GM19238 (cell line): Measurements from ENCODE around the gene PEX14.

Source experiments
- DNase-seq: peaks from one replicate; pipeline ENCODE4 v3.0.0; 2011; ENCODE audit warnings: low spot score; ENCODE audit not compliant: insufficient read length

The PEX14 gene

DNA sequence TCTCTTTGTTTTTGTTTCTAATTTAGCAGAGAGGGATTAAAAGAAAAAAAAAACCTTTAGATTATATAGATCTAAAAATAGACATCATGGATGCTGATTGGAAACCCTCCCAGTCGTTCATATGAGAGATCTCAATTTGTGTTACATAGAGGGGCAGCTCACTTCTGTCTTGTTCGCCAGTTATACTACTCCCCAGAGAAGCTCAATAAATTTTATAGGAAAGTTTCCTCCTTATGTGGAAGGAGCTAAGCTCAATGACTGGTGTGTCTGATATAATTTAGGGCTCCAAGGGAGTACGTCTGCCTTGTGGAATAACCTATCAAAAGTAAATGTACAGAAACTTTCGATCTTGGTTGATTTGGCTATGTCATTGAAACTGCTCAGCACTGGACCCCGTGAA, 117.6 kb downstream of the PEX14 start:
- no peak for DNase-seq

DNA sequence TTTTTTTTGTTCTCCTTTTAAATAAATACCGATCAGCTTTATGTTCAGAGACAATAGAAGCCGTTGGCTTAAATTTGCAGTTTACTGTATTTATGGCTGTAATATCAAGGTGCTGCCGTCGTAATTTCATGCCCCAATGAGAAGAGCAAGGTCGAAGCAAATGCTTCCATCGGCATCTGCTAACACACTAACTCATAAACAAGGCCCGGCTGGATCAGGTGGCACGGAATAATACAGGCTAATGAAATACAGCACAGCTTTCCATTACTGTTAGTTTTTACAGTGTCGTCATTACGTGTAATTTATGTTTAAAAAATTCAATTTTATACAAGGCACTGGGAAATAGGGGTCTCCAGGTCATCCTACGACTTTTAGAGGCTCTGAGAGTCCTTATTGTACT, 119.0 kb downstream of the PEX14 start:
- no peak for DNase-seq

DNA sequence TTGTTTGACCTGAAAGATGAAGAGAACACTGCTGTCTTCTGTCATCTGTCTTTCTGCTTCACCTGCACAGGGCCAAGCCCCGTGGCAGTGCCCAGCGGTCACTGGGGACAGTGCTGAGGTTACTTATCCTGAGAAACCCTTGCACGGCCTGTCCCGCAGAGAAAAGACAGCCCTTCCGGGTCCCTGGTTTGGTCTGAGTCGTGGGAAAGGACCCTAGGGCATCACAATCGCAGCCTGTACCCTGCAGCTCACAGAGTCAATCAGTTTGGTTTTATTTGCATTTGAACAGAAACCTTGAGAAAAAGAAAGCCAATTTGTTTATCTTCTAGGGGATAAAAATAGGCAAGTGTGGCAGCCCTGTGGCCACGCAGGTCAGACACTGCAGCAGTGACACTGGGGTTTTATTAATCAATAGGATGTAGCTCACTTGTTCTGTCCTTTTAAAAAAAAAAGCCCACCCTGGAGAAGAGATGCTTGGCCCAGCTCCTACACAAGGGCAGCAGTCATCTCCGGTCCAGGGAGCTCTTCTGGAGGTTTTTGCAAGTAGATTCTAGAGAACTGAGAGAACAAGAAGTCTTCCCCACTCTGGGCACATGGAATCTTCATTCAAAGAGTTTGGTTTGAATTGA, 120.0 kb downstream of the PEX14 start:
- no peak for DNase-seq

DNA sequence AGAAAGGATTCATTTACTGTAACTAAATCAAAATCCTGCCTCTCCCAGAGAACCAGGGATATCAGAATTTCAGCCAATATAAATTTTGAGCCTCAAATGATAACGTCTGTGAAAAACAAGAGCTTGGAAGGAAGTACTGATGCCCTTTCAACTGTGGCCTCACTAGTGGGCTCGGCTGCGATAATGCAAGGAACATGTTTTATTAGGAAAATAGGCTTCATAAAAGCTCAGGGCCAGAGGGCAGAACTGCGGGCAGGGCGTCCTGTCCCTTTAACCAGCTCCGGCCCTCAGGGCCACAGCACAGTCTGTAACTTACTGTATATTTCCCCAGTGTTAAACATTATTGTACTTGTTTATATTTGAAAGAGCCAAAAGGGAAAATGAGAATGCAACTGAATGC, 122.0 kb downstream of the PEX14 start:
- no peak for DNase-seq

DNA sequence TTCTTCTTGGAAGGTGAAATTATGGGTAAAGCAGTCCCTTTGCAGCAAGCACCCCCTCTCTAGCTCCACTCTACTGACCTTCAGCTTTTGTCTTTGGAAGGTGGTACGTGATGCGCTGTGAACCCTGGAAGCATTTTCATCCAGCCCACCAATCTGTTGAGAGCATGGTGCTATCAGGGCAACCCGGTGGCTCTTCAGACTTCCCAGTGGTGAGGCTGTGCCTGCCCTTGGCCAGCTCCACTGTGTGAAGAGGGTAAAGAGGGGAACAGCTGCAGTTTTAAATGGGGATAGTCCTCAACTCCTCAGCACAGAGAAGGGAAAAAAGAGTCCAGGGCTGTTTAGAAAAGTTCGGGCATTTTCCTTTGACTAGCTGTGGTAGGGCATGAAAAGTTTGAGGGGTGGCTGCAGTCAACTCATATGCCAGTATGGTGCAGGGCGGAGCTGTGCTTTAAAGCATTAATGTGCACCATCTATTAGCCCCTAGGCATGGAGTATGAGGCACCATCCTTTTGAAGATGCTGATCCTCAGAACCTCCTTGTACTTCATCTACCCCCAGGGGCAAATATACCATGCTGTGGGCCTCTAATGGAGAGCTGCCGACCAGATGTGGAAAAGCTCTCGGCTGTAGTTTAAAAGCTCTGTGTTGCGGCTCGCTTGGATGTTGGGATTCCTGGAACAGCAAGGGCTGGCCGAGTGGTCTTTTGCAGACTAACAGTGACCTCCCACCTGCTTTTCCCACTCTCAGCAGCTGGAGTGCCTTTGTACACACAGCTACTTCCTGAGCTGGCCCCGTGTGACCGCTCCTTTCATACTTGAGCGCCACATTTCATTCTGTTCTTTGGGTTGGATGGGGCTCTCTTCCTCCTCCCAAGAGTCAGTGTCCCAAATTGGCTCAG, 123.0 kb downstream of the PEX14 start:
- no peak for DNase-seq

DNA sequence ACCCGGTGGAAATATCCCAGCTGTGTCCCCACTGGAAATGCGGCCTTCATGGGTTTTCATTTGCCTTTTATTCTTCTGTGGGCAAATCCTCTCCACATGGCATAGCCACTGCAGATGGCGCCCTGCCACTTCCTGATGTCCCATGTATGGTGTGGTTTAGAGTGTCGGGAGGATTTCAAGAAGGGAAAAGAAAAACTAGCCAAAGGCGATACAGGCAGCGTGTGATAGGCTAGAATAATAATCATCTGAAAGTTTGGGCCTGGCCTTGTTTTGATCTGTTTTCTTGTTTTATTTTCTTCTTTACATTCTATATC, 123.6 kb downstream of the PEX14 start:
- no peak for DNase-seq

DNA sequence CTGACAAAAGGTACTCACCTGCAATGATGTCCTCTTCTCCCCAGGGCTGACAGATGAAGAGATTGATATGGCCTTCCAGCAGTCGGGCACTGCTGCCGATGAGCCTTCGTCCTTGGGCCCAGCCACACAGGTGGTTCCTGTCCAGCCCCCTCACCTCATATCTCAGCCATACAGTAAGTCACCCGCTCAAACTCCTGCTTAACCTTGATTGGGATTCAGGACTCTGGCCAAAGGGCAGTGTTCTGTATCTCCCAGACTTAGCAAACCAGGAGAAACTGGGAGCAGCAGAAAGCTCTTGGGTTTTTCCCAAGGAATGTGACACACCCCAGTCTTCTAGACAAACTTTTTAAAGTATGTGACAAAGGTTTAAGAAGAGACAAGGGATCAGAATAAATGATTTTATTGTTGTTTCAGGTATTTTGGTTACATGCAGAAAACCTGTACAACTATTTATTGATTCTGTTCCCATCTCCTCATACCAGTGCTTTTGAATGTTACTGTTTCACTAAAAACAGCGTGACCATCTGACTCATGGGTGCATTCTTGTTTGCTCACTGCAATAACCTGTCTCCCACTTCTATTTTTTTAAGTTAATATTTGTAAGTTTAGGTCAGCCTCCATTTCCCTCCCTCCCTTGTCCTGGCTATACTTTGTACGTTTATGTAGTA, 124.6 kb downstream of the PEX14 start:
- DNase-seq: no peak

DNA sequence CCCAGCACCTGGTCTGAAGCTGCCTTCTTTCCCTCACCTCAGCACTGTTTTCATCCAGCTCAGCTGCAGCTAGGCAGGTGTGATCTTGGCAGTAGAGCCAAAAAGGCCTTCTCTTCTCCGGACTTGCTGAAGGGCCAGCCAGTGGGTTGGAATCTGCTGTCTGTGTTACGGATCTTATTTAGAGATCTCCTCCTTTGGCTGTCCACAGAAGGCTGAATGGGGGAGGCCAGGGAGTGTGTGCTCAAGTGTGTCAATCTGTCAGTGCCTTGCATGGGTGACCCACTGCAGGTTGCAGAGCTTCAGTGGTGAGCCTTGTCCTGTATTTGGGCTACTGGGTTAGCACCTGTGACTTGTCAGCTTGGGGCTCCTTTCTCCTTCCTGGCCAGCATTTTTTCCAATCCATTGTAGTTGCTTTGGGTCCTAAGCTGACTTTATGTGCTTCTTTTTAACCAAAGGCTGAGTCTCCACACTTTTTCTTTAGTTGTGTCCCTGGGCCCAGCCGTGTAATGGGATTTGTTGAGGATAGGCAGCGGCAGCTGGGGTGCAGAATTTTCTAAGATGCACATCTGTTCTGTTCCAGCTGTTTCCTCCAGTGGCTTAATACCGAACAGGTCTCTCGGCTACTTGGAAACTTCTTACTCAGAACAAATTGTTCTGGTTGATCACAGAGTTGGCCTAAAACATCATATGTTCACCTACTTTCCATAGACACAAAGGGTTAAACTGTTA, 126.8 kb downstream of the PEX14 start:
- DNase-seq: no peak

DNA sequence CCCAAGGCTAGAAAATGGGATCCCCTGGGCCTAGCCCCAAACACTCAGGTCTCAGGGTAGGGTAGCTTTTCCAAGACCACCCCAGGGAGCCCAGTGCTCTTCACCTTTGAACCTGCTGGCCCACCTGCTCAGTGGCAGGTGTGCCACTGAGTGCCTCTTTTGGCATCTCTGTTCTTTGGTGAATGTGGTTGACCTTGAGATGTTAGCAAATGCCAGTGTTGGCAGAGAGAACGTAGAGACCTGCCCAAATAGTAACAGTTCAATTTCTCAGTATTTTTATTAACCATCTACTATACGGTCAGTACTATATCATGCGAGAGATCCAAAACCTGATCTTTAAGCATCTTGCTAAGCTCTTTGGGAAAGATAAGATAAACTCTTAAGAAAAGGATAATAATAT, 128.2 kb downstream of the PEX14 start:
- no peak for DNase-seq

DNA sequence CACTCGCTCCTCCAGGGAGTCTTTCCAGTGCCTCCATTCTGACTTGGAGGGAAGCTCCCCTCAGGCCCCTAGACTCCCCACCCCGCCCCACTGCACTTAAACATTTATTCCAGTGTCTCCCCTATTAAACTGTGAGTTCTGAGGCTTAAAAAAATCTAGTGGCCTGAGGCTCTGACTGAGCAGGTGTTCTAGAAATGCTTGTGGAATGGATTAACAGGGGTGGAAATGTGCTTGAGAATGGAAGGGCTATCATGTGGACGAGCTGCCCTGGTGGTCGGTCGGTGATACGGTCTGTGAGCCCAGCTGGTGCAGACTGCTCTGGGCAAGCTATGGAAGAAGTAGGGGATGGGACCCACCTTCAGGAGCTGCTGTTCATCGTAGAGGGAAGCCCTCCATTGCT, 130.2 kb downstream of the PEX14 start:
- DNase-seq: no peak

DNA sequence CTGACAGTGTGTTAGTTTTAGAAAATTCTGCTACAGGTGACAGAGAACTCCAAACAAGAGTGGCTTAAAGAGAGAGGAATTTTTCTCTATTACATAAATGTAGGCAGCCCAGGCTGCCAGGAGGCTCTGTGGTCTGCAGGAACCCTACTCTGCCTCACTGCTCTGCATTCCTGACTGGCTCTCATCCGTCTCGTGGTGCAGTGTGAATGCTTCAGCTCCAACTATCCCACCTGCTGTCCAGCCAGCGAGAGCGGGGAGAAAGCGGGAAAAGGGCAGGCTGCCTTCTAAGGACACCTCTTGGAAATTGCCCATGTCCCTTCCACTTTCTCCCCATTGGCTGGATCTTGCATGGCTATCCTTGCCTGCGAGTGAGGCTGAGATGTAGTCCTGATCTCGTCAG, 131.3 kb downstream of the PEX14 start:
- no peak for DNase-seq

DNA sequence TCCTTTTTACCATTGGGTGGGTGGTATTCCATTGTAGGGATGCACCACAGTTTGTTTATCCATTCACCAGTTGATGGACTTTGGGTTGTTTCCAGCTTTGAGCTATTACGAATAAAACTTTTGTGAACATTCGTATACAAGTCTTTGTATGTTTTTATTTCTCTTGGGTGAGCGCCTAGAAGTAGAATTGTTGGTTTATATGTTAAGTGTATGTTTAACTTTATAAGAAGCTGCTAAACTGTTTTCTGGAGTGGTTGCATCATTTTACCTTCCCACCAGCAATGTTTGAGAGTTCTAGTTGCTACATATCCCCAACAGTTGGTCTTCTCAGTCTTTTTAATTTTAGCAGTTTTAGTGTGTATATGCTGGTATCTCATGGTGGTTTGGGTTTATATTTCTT, 132.5 kb downstream of the PEX14 start:
- no peak for DNase-seq

DNA sequence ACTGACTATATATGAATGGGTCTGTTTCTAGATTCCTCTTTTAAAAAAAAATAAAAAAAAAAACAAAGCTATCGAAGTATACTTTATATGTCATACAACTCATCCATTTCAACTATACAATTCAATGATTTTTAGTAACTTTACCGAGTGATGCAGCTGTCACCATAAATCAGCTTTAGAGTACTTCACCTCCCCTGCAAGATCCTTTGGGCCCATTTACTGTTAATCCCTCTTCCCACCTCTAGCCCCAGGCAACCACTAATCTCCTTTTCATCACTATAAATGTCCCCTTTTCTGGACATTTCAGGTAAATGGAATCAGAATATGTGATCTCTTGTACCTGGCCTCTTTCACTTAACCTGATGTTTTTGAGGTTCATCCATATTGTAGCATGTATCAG, 133.9 kb downstream of the PEX14 start:
- no peak for DNase-seq

DNA sequence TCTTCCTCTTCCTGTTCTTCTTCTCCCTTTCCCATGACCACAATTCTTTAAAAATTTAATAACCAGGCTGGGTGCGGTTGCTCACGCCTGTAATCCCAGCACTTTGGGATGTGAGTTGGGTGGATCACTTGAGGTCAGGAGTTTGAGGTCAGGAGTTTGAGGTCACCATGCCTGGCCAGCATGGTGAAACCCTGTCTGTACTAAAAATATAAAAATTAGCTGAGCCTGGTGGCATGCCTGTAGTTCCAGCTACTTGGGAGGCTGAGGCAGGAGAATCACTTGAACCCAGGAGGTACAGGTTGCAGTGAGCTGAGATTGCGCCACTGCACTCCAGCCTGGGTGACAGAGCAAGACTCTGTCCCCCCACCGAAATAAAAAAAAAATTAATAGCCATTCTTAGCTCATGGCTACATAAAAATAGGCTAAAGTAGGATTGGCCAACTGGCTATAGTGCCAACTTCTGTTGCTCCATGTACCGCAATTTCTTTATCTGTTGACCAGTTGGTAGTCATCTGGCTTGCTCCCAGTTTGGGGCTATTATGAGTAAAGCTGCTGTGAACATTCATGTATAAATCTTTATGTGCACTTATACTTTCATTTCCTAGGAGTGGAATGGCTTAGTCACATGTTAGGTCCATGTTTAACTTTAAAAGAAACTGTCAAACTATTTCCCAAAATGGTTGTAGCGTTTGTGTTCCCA, 136.3 kb downstream of the PEX14 start:
- no peak for DNase-seq

DNA sequence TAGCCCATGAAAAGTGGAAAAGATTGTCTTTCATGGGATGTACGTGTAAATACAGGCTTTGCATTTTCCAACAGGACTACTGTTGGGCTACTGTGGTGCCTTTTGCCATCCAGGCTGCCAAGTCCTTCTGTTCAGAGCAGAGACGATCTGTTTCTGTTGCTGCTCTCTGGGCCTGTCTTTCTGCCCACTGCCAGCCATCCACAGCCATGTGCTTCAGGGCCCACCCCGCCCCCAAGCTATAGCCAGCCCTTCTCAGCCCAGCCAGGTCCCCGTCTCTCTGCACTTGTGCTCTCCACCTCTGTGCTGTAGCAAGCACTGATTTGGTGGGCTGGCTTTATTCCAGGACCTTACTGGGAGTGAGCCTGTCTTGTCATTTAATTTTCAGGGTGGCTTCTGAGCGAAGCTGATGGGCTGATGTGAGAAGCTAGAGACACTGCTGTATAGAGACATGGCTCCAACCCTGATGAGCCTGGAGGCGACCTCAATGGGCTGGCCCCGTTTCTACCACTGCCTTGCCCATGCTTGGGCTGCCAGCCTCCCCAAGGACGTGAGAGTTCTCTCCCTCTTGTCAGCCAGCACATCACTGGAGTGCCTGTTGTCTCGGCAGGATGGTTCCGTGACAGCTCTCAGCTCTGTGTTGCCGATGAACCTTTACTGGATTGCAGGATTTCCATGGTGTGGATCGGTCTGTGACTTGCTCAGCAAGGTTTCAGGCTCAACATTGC, 137.8 kb downstream of the PEX14 start:
- no peak for DNase-seq

DNA sequence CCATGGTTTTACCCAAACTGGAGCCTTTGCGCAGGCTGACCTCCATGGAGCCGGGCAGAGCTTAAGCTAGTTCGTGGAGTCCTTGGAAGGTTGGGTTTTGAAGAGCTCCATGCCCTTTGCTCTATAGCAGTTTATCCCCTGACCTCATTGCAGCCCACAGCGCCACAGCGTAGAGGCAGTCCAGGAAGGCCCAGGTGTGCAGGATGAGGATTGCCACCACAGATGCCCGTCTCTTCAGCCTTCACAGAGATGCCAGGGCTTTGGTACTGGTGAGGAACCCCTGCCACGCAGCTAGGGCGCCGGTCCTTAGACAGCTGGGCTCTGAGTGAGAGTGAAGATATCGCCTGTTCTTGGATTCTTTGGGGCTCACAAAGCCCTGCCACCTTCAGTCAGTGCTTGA, 138.6 kb downstream of the PEX14 start:
- DNase-seq: no peak

DNA sequence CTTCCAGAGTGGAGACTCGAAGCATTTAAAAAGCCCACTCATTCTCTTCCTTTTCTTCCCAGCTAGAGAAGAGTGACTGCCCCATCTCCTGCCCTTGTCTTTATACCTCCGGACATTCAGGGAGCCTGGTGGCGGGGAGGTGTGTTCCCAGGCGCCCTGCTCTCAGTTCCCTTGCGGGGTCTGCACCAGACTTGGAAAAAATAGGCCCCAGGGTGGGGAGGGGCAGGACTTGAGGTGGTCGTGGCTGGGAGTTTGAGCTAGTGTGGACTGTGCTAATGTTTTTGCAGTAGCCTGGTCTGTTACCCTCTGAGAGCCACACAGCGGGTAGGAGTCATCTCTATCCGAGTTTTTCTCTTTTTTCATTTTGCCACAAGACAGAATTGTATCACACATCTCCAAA, 139.1 kb downstream of the PEX14 start:
- no peak for DNase-seq

DNA sequence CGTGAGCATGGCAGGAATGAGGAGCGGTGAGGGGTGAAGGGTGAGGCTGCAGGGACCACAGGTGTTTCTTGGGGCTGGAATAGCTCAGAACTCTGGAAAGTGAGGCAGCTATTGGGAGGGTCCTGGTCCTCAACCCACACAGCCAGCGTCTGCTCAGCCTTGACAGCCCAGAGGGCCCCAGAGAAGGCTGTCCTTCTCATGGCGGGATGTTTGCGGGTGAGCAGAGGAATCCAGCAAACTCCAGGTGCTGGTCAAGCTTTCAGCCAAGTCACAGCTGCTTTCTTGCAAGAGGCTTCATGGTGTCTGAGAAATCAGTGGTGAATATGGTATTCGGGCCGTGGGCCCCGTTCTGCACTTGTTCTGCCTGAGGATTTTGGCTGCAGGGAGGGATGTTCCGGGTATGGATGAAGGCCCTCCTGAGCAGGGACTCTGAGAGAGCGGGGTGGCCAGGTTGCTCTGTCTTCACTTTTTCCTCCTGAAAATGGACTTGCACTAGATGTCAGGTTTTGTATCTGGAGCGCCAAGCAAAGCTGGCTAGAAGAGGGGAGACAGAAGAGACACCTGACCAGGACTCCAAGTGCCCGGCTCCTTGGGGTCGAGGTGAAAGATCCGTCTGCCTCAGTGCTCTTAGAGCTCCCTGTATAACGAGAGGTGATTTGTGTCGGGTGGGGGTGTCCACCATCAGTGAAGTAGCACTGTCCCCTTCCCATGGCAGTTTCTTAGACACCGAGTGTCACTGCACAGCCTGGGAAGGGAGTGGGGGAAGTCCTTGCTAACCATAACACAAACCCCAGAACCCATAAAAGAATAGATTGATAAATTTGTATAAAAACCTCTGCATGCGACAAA, 139.9 kb downstream of the PEX14 start:
- no peak for DNase-seq

DNA sequence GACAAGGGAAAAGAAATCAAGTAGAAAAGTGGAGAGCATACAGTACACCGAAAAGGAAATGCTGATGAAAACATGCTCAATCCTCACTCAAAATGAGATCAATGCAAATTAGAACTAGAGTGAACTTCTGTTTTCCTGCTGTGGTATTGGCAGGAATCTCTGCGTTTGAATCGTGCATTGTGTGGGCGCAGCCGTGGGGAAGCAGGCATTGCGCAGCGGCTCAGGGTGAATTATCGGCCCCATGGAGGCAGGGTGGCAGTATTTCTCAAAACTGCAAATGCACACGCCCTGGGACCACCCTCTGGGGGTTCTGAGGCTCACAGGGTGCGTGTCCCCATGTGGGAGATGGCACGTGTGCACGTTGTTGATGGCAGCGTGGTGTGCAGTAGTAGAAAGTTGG, 140.6 kb downstream of the PEX14 start:
- DNase-seq: no peak
